Caco-2 (cell line): ENCODE measurements around the gene SPRR1A. TPM values are rescaled to one million over a fixed set of nuclear protein-coding genes. Genes with fewer than 3 reads are reported as not detected.

ENCODE experiments used
- BruUV-seq: library from RNA; stranded (reverse); fragments of 400-500 nt; replicated peaks from 2 replicates; lab custom pipeline; 2021; lab: Mats Ljungman, UMichigan
- CTCF ChIA-PET: fragments of 300-600 bp; sonication (Branson Sonifier 250); formaldehyde crosslinking; loops from one replicate; lab custom pipeline; 2022; ENCODE audit warnings: antibody characterized with exemption; lab: Charles Lee
- POLR2A ChIA-PET: fragments of 300-600 bp; sonication (Branson Sonifier 250); formaldehyde crosslinking; loops from one replicate; lab custom pipeline; 2022; ENCODE audit warnings: antibody characterized with exemption; lab: Charles Lee
- DNase-seq, 2 experiments: peaks; one replicate each; pipeline versions ENCODE4 v3.0.0 to v3.0.0-alpha.2; 2020 to 2022
- H3K27me3 ChIP-seq: replicated peaks from 2 replicates; pipeline ENCODE4 v1.6.0; 2011; ENCODE audit warnings: low read length; ENCODE audit not compliant: control insufficient read depth, insufficient read depth
- H3K36me3 ChIP-seq: 2 replicates; pipeline ENCODE4 v1.5.1; 2011; ENCODE audit warnings: low read length; ENCODE audit not compliant: control insufficient read depth, insufficient read depth
- H3K4me1 ChIP-seq: fragments of 250-450 bp; sonication (Bioruptor Pico); 2 replicates; pipeline ENCODE4 v1.5.1; 2020; ENCODE audit warnings: mild to moderate bottlenecking
- H3K4me3 ChIP-seq: 2 replicates; pipeline ENCODE4 v1.5.1; 2011; ENCODE audit warnings: low read depth, mild to moderate bottlenecking, control low read depth, low read length
- H3K9me3 ChIP-seq: fragments of 250-450 bp; sonication (Bioruptor Pico); 2 replicates; pipeline ENCODE4 v1.5.1; 2020; ENCODE audit warnings: mild to moderate bottlenecking, moderate library complexity
- H3K27ac Mint-ChIP-seq: one replicate; pipeline ENCODE4 v1.8.0; 2022; ENCODE audit warnings: mixed read lengths; ENCODE audit not compliant: unreplicated experiment
- H3K27me3 Mint-ChIP-seq: one replicate; pipeline ENCODE4 v1.8.0; 2022; ENCODE audit warnings: mixed read lengths; ENCODE audit not compliant: insufficient read depth, unreplicated experiment
- H3K36me3 Mint-ChIP-seq: one replicate; pipeline ENCODE4 v1.8.0; 2022; ENCODE audit warnings: mild to moderate bottlenecking, mixed read lengths; ENCODE audit not compliant: insufficient read depth, unreplicated experiment
- H3K4me1 Mint-ChIP-seq: one replicate; pipeline ENCODE4 v1.8.0; 2022; ENCODE audit warnings: low read depth, mixed read lengths; ENCODE audit not compliant: unreplicated experiment
- H3K4me3 Mint-ChIP-seq: one replicate; pipeline ENCODE4 v1.8.0; 2022; ENCODE audit warnings: mild to moderate bottlenecking, moderate library complexity, mixed read lengths; ENCODE audit not compliant: unreplicated experiment
- H3K9me3 Mint-ChIP-seq: one replicate; pipeline ENCODE4 v1.8.0; 2022; ENCODE audit warnings: mixed read lengths; ENCODE audit not compliant: unreplicated experiment
- intact Hi-C: fragments of 100-400 bp; cut with micrococcal nuclease; formaldehyde crosslinking; loops from one replicate; pipeline ENCODE4 v1.10.0; 2022; ENCODE audit not compliant: unreplicated experiment
- total RNA-seq: library from RNA; stranded (reverse); gene quantifications from 2 replicates; pipeline ENCODE4 v1.2.3, GENCODE V29; 2022
- TF ChIP-seq, protein P1 (sequence below), 2 experiments: fragments of 200-600 bp in 1 of 2; IDR thresholded peaks; 1 replicate in 1 of 2; 2 replicates in 1 of 2; pipeline versions ENCODE4 v1.5.1 to v1.8.0; 2011 to 2022; ENCODE audit warnings: antibody characterized with exemption in 1 of 2, control low read depth in 1 of 2, inconsistent platforms in 1 of 2, low read depth in 1 of 2, low read length in 1 of 2, mild to moderate bottlenecking in 1 of 2, moderate library complexity in 1 of 2; ENCODE audit not compliant: insufficient read depth in 1 of 2, severe bottlenecking in 1 of 2, unreplicated experiment in 1 of 2

Gene SPRR1A
- total RNA-seq, 1 experiment from 2014 or later: not detected

DNA sequence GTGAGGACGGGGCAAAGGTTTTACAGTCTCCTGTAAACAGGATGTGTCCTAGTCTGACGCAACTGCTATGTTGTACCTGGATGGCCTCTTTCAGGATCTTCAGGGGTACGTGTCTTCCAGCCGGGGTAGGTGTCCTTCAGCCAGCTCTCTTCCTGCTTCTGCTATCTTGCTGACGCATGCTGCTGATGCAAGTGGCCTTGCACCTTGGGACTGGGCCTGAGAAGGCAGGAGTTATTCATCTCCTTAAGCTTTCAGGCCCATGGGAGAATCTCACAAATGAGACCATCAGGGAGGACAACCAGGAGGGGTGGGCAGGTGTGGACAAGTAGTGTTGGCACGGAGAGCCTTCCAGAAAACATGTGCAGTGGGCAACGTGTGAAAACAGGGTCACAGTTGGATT is 39.2 kb downstream of the SPRR1A start:
- Histone ChIP-seq H3K4me1 (no peaks in the 10 kb centered on the region), H3K4me3 (no peak overlapping the region), H3K36me3 (no peaks in the 10 kb centered on the region), H3K9me3 (no peaks in the 10 kb centered on the region), H3K27me3 (no peaks in the 10 kb centered on the region)
- Mint-ChIP-seq H3K4me1 (no peaks in the 10 kb centered on the region), H3K4me3 (no peak overlapping the region), H3K27ac (no peak overlapping the region), H3K9me3 (no peaks in the 10 kb centered on the region), H3K27me3 (peaks cover 7% of the 10 kb centered on the region), H3K36me3 (no peaks in the 10 kb centered on the region)
- POLR2A ChIA-PET: no interaction called here
- BruUV-seq: no TSS peak
- intact Hi-C loops: no loop called here
- no peak for DNase-seq
- CTCF ChIA-PET: no interaction called here
- TF ChIP-seq, protein P1, sequence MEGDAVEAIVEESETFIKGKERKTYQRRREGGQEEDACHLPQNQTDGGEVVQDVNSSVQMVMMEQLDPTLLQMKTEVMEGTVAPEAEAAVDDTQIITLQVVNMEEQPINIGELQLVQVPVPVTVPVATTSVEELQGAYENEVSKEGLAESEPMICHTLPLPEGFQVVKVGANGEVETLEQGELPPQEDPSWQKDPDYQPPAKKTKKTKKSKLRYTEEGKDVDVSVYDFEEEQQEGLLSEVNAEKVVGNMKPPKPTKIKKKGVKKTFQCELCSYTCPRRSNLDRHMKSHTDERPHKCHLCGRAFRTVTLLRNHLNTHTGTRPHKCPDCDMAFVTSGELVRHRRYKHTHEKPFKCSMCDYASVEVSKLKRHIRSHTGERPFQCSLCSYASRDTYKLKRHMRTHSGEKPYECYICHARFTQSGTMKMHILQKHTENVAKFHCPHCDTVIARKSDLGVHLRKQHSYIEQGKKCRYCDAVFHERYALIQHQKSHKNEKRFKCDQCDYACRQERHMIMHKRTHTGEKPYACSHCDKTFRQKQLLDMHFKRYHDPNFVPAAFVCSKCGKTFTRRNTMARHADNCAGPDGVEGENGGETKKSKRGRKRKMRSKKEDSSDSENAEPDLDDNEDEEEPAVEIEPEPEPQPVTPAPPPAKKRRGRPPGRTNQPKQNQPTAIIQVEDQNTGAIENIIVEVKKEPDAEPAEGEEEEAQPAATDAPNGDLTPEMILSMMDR (IDR thresholded peaks at IDR 0.05; ENCODE audit: insufficient read depth in 1 of 2, low read depth in 1 of 2, low read length in 1 of 2, severe bottlenecking in 1 of 2, unreplicated experiment in 1 of 2): no peak

DNA sequence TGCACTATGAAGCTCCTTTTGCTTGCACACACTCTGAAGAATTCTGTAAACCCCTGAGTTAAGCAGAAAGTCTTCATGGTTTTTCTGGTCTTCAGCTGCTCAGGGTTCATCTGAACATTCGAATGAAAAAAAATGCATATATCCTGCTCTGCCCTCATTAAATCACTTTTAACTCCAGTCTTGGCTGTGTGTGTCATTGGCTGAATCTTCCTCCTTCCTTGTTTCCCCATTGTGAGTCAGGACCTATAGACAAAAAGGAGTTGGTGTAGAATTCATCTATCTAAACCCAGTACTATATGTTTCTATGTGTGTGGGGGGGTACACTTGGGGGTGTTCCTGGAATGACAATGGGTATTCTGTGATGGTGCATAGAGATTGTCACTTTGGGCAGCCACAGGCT is 40.5 kb downstream of the SPRR1A start:
- no peak for DNase-seq
- BruUV-seq: no TSS peak
- Histone ChIP-seq H3K36me3 (no peaks in the 10 kb centered on the region), H3K4me1 (no peaks in the 10 kb centered on the region), H3K4me3 (no peak overlapping the region), H3K27me3 (no peaks in the 10 kb centered on the region), H3K9me3 (no peaks in the 10 kb centered on the region)
- no peak overlapping the region for H3K27ac Mint-ChIP-seq
- ChIA-PET POLR2A (no interaction called here), CTCF (no interaction called here)
- H3K4me1 Mint-ChIP-seq: no peaks in the 10 kb centered on the region
- no peaks in the 10 kb centered on the region for H3K9me3 Mint-ChIP-seq
- peaks cover 7% of the 10 kb centered on the region for H3K27me3 Mint-ChIP-seq
- intact Hi-C loops: no loop called here
- TF ChIP-seq, protein P1 (IDR thresholded peaks at IDR 0.05; ENCODE audit: insufficient read depth in 1 of 2, low read depth in 1 of 2, low read length in 1 of 2, severe bottlenecking in 1 of 2, unreplicated experiment in 1 of 2): no peak
- no peaks in the 10 kb centered on the region for H3K36me3 Mint-ChIP-seq
- no peak overlapping the region for H3K4me3 Mint-ChIP-seq

DNA sequence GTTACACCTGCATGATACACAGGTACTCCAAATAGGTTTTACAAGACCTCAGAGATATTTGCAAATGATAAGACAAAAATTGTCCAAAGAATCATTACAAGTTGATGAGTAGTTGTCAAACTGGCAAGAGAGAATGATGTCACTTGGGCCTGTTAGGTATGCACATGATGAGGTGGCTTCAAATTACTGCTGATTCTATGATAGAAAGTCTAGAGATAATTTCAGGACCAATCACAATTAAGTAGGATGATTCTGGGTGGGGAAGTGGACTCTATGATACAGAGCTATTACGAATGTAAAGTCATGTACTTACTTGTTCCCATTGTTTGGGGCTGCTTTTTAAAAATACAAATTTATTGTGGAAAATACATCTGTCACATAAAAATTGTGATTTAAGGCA is 41.9 kb downstream of the SPRR1A start:
- H3K4me3 Mint-ChIP-seq: no peak overlapping the region
- no TSS peak for BruUV-seq
- no peak overlapping the region for H3K27ac Mint-ChIP-seq
- Histone ChIP-seq H3K4me1 (no peaks in the 10 kb centered on the region), H3K9me3 (no peaks in the 10 kb centered on the region), H3K27me3 (no peaks in the 10 kb centered on the region), H3K36me3 (no peaks in the 10 kb centered on the region), H3K4me3 (no peak overlapping the region)
- no peaks in the 10 kb centered on the region for H3K36me3 Mint-ChIP-seq
- no peaks in the 10 kb centered on the region for H3K9me3 Mint-ChIP-seq
- CTCF ChIA-PET: no interaction called here
- no peak for DNase-seq
- POLR2A ChIA-PET: no interaction called here
- no peaks in the 10 kb centered on the region for H3K4me1 Mint-ChIP-seq
- TF ChIP-seq, protein P1 (IDR thresholded peaks at IDR 0.05; ENCODE audit: insufficient read depth in 1 of 2, low read depth in 1 of 2, low read length in 1 of 2, severe bottlenecking in 1 of 2, unreplicated experiment in 1 of 2): no peak
- peaks cover 3% of the 10 kb centered on the region for H3K27me3 Mint-ChIP-seq
- intact Hi-C loops: no loop called here
